Testis (tissue), 2 donors: ENCODE data around the gene ZBTB7A.

Source experiments
- POLR2A ChIP-seq: fragments of 450-650 bp; IDR thresholded peaks from one replicate; pipeline ENCODE4 v1.6.1; 2017; ENCODE audit warnings: antibody characterized with exemption, mild to moderate bottlenecking, moderate library complexity
- TF ChIP-seq, protein P1 (sequence below), 3 experiments: fragments of 450-650 bp in 2 of 3; fragments of 200-600 bp in 1 of 3; sonication (generic) in 1 of 3; IDR thresholded peaks; one replicate each; pipeline ENCODE4 v1.5.1; 2016 to 2019; ENCODE audit warnings: antibody characterized with exemption in 3 of 3, mild to moderate bottlenecking in 2 of 3, moderate library complexity in 1 of 3

- TF ChIP-seq, protein P1, sequence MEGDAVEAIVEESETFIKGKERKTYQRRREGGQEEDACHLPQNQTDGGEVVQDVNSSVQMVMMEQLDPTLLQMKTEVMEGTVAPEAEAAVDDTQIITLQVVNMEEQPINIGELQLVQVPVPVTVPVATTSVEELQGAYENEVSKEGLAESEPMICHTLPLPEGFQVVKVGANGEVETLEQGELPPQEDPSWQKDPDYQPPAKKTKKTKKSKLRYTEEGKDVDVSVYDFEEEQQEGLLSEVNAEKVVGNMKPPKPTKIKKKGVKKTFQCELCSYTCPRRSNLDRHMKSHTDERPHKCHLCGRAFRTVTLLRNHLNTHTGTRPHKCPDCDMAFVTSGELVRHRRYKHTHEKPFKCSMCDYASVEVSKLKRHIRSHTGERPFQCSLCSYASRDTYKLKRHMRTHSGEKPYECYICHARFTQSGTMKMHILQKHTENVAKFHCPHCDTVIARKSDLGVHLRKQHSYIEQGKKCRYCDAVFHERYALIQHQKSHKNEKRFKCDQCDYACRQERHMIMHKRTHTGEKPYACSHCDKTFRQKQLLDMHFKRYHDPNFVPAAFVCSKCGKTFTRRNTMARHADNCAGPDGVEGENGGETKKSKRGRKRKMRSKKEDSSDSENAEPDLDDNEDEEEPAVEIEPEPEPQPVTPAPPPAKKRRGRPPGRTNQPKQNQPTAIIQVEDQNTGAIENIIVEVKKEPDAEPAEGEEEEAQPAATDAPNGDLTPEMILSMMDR (IDR thresholded peaks at IDR 0.05), result no peak
- TF ChIP-seq POLR2A, result no peak
These were observed 4.9 kb upstream of the ZBTB7A start for GRCh38 chr19:4071610-4072009.
